ENCODE data around the gene SOCS7.

GRCh38 chr17:38341035-38341721, 10.5 kb upstream of the SOCS7 start:
- TF ChIP-seq, protein P1, sequence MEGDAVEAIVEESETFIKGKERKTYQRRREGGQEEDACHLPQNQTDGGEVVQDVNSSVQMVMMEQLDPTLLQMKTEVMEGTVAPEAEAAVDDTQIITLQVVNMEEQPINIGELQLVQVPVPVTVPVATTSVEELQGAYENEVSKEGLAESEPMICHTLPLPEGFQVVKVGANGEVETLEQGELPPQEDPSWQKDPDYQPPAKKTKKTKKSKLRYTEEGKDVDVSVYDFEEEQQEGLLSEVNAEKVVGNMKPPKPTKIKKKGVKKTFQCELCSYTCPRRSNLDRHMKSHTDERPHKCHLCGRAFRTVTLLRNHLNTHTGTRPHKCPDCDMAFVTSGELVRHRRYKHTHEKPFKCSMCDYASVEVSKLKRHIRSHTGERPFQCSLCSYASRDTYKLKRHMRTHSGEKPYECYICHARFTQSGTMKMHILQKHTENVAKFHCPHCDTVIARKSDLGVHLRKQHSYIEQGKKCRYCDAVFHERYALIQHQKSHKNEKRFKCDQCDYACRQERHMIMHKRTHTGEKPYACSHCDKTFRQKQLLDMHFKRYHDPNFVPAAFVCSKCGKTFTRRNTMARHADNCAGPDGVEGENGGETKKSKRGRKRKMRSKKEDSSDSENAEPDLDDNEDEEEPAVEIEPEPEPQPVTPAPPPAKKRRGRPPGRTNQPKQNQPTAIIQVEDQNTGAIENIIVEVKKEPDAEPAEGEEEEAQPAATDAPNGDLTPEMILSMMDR (IDR thresholded peaks at IDR 0.05): no peak
- TF ChIP-seq EZH2 (IDR thresholded peaks at IDR 0.05) (no peak), EZH2phosphoT487 (IDR thresholded peaks at IDR 0.05) (no peak)

Measured in neural progenitor cell (in vitro differentiated cells).